ENCODE measurements around the gene NHLRC3. TPM values are rescaled to one million over a fixed set of nuclear protein-coding genes. Genes with fewer than 3 reads are reported as not detected.
"Not testable (repeated sequence)": the region's sequence is repeated elsewhere in the genome, so short reads cannot be mapped to it uniquely, and the experiment has no call there.

Gene NHLRC3
- total and polyA plus RNA-seq, 4 donors = 9.0 to 60.3 (median 18.1) TPM

DNA sequence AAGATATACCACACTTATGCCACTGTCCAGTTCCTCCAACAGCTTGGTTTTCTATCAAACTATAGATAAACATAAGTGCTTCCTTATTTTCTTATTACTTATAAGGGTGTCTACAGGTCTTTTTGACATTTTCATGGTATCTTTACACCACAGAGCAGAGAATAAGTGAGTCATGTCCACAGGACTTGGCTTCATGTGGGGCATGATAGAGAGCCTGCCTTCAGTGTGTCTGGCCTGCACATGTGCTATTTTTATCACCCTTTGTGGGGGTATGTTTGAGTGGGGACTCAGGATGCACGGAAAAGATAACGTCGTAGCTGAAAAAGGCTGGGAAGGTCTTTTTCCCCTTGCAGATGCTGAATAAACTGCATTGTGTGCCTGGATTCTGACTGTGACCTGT is 39.5 kb upstream of the NHLRC3 start:
- H3K4me1 ChIP-seq (ENCODE audit: control insufficient read depth in 5 of 5, insufficient read depth in 5 of 5, low read length in 5 of 5) = no peaks in the 10 kb centered on the region
- H3K9ac ChIP-seq (ENCODE audit: insufficient read depth in 1 of 2, low read length in 2 of 2) = no peak overlapping the region
- no peak overlapping the region for H3K4me3 ChIP-seq
- DNase-seq (no peak), ATAC-seq (ENCODE audit: insufficient read depth, low FRiP score) (no peak)
- H3K27me3 ChIP-seq (ENCODE audit: control insufficient read depth in 3 of 3, insufficient read depth in 3 of 3, low read length in 2 of 3) = no peaks in the 10 kb centered on the region
- H3K36me3 ChIP-seq (ENCODE audit: control insufficient read depth in 4 of 4, insufficient read depth in 4 of 4, low read length in 4 of 4) = no peaks in the 10 kb centered on the region
- WGBS, 2 donors = 80 to 81% methylated on average over 3 of the region's 3 CpGs
- H3K9me3 ChIP-seq (ENCODE audit: control insufficient read depth in 4 of 4, insufficient read depth in 3 of 4, low read length in 3 of 4) = no peaks in the 10 kb centered on the region
- H3K27ac ChIP-seq (ENCODE audit: low read depth in 1 of 2, low read length in 1 of 2) = no peak overlapping the region
- TF ChIP-seq, protein P1, sequence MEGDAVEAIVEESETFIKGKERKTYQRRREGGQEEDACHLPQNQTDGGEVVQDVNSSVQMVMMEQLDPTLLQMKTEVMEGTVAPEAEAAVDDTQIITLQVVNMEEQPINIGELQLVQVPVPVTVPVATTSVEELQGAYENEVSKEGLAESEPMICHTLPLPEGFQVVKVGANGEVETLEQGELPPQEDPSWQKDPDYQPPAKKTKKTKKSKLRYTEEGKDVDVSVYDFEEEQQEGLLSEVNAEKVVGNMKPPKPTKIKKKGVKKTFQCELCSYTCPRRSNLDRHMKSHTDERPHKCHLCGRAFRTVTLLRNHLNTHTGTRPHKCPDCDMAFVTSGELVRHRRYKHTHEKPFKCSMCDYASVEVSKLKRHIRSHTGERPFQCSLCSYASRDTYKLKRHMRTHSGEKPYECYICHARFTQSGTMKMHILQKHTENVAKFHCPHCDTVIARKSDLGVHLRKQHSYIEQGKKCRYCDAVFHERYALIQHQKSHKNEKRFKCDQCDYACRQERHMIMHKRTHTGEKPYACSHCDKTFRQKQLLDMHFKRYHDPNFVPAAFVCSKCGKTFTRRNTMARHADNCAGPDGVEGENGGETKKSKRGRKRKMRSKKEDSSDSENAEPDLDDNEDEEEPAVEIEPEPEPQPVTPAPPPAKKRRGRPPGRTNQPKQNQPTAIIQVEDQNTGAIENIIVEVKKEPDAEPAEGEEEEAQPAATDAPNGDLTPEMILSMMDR (IDR thresholded peaks at IDR 0.05; ENCODE audit: control extremely low read depth, extremely low read depth) = no peak

DNA sequence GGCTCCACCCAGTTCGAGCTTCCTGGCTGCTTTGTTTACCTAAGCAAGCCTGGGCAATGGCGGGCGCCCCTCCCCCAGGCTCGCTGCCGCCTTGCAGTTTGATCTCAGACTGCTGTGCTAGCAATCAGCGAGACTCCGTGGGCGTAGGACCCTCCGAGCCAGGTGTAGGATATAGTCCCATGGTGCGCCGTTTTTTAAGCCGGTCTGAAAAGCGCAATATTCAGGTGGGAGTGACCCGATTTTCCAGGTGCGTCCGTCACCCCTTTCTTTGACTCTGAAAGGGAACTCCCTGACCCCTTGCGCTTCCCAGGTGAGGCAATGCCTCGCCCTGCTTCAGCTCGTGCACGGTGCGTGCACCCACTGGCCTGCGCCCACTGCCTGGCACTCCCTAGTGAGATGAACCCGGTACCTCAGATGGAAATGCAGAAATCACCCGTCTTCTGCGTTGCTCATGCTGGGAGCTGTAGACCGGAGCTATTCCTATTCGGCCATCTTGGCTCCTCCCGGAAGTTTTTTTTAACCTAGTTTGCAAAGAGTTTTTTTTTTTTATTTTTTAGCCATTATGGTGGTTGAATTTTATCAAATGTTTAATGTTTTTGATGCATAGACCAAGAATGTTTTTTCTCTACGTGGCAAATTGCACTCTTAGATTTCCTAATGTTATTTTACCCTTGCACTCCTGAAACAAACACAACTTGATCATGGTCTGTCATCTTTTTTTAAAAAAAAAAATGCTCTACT is 31.7 kb upstream of the NHLRC3 start:
- 76 to 87% methylated on average over 20 to 29 of the region's 29 CpGs for WGBS, 2 donors
- H3K4me3 ChIP-seq; H3K9ac ChIP-seq (ENCODE audit: insufficient read depth in 1 of 2, low read length in 2 of 2); ATAC-seq (ENCODE audit: insufficient read depth, low FRiP score); DNase-seq; H3K27ac ChIP-seq (ENCODE audit: low read depth in 1 of 2, low read length in 1 of 2); H3K4me1 ChIP-seq (ENCODE audit: control insufficient read depth in 5 of 5, insufficient read depth in 5 of 5, low read length in 5 of 5); H3K27me3 ChIP-seq (ENCODE audit: control insufficient read depth in 3 of 3, insufficient read depth in 3 of 3, low read length in 2 of 3); H3K9me3 ChIP-seq (ENCODE audit: control insufficient read depth in 4 of 4, insufficient read depth in 3 of 4, low read length in 3 of 4): not testable (repeated sequence)
- peaks cover 4 to 17% (median 9%) of the 10 kb centered on the region in 4 donors for H3K36me3 ChIP-seq (ENCODE audit: control insufficient read depth in 4 of 4, insufficient read depth in 4 of 4, low read length in 4 of 4)

DNA sequence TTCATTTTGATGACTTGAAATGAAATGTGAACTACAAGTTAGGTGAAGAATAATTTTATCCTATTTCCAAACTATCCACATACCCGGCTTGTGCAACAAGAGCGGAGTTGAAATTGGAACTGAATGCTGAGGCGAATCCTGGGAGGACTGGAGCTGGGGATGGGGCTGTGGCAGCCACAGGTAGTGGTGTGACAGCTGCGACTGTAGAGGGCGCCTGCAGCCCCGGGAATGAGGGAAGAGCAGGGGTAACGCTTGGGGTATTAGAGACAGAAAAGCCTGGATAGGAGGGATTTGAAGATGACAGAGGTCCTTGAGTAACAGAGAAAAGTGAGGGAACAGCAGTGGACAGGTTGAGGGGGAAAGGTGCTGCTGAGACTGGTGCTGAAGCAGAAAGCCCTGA is 25.6 kb upstream of the NHLRC3 start:
- no peaks in the 10 kb centered on the region for H3K9me3 ChIP-seq (ENCODE audit: control insufficient read depth in 4 of 4, insufficient read depth in 3 of 4, low read length in 3 of 4)
- no peaks in the 10 kb centered on the region for H3K4me1 ChIP-seq (ENCODE audit: control insufficient read depth in 5 of 5, insufficient read depth in 5 of 5, low read length in 5 of 5)
- DNase-seq = no peak
- no peak overlapping the region for H3K27ac ChIP-seq (ENCODE audit: low read depth in 1 of 2, low read length in 1 of 2)
- TF ChIP-seq, protein P1 (IDR thresholded peaks at IDR 0.05; ENCODE audit: control extremely low read depth, extremely low read depth) = no peak
- no peaks in the 10 kb centered on the region for H3K27me3 ChIP-seq (ENCODE audit: control insufficient read depth in 3 of 3, insufficient read depth in 3 of 3, low read length in 2 of 3)
- H3K4me3 ChIP-seq = no peak overlapping the region
- WGBS, 2 donors = 84 to 85% methylated on average over 7 of the region's 7 CpGs
- no peak for ATAC-seq (ENCODE audit: insufficient read depth, low FRiP score)
- H3K9ac ChIP-seq (ENCODE audit: insufficient read depth in 1 of 2, low read length in 2 of 2) = no peak overlapping the region
- H3K36me3 ChIP-seq (ENCODE audit: control insufficient read depth in 4 of 4, insufficient read depth in 4 of 4, low read length in 4 of 4) = peaks cover 27 to 43% (median 36%) of the 10 kb centered on the region in 4 donors

- Histone ChIP-seq H3K36me3 (ENCODE audit: control insufficient read depth in 4 of 4, insufficient read depth in 4 of 4, low read length in 4 of 4) (peaks cover 30 to 46% (median 40%) of the 10 kb centered on the region in 4 donors), H3K9me3 (ENCODE audit: control insufficient read depth in 4 of 4, insufficient read depth in 3 of 4, low read length in 3 of 4) (no peaks in the 10 kb centered on the region), H3K9ac (ENCODE audit: insufficient read depth in 1 of 2, low read length in 2 of 2) (no peak overlapping the region), H3K4me1 (ENCODE audit: control insufficient read depth in 5 of 5, insufficient read depth in 5 of 5, low read length in 5 of 5) (no peaks in the 10 kb centered on the region), H3K4me3 (no peak overlapping the region), H3K27me3 (ENCODE audit: control insufficient read depth in 3 of 3, insufficient read depth in 3 of 3, low read length in 2 of 3) (no peaks in the 10 kb centered on the region), H3K27ac (ENCODE audit: low read depth in 1 of 2, low read length in 1 of 2) (no peak overlapping the region)
- TF ChIP-seq, protein P1 (IDR thresholded peaks at IDR 0.05; ENCODE audit: control extremely low read depth, extremely low read depth) = no peak
- DNase-seq = no peak
- WGBS, 2 donors = 81% methylated on average over 5 of the region's 5 CpGs
- ATAC-seq (ENCODE audit: insufficient read depth, low FRiP score) = no peak
These were observed 24.8 kb upstream of the NHLRC3 start for GRCh38 chr13:39013462-39013861.

Data from lung (tissue), 12 donors.